Measurements from ENCODE around the gene SLC22A1.

The SLC22A1 gene

DNA sequence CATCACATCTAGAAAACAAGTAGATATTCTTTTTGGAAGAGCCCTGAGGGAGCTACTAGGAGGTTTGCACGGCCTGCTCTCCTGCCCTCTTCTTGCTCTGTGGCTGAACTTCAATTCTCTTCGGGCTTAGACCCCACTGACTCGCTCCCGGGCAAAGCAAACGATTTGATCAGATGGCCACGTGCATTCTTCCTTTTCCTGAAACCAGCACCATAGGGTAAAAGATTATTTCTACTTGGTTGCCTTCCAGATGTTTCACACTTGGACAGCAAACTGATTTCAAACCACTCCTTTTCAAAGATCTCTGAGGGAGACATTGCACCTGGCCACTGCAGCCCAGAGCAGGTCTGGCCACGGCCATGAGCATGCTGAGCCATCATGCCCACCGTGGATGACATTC, at the start of gene SLC22A1:
Gene SLC22A1 (plus strand): TSS at position 258 of the 400 bp plus-strand sequence. CDS start 121 bp downstream, at position 379.
- Histone ChIP-seq H3K36me3 (ENCODE audit: insufficient read depth, low read length) (no peaks in the 10 kb centered on the region), H3K27ac (no peak within 1 kb of the TSS), H3K9ac (ENCODE audit: insufficient read length) (no peak within 1 kb of the TSS), H3K4me3 (no peak within 1 kb of the TSS), H3K9me3 (ENCODE audit: low read depth, low read length) (no peaks in the 10 kb centered on the region)
- no peak for TF ChIP-seq EZH2 (IDR thresholded peaks at IDR 0.05)
- no peak for TF ChIP-seq FOXP2 (optimal IDR thresholded peaks at IDR 0.05; ENCODE audit: control extremely low read depth, extremely low read length, insufficient read depth)
- TF ChIP-seq POLR2AphosphoS5 (IDR thresholded peaks at IDR 0.05; ENCODE audit: borderline replicate concordance, low read depth, low read length) = no peak
- DNase-seq (ENCODE audit: low read depth, low spot score) = no peak

DNA sequence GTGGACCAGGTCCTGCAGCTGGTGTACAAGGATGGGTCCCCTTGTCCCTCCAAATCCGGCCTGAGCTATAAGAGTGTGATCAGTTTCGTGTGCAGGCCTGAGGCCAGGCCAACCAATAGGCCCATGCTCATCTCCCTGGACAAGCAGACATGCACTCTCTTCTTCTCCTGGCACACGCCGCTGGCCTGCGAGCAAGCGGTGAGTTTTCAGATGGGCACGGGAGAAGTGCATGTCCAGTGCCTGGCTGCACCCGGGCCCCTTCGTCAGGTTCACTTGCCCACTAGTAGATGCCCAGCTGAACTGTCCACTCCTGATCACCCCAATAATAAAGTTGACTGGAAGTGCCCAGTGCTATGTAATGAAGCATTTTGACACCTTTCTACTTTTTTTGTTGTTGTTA, 48.3 kb upstream of the SLC22A1 start:
- no peak overlapping the region for H3K4me3 ChIP-seq
- no peak for DNase-seq (ENCODE audit: low read depth, low spot score)
- no peaks in the 10 kb centered on the region for H3K9me3 ChIP-seq (ENCODE audit: low read depth, low read length)
- no peak overlapping the region for H3K9ac ChIP-seq (ENCODE audit: insufficient read length)
- no peak overlapping the region for H3K27ac ChIP-seq
- TF ChIP-seq FOXP2 (optimal IDR thresholded peaks at IDR 0.05; ENCODE audit: control extremely low read depth, extremely low read length, insufficient read depth) (no peak), EZH2 (IDR thresholded peaks at IDR 0.05) (no peak), POLR2AphosphoS5 (IDR thresholded peaks at IDR 0.05; ENCODE audit: borderline replicate concordance, low read depth, low read length) (no peak)
- peaks cover 46% of the 10 kb centered on the region for H3K36me3 ChIP-seq (ENCODE audit: insufficient read depth, low read length)

DNA sequence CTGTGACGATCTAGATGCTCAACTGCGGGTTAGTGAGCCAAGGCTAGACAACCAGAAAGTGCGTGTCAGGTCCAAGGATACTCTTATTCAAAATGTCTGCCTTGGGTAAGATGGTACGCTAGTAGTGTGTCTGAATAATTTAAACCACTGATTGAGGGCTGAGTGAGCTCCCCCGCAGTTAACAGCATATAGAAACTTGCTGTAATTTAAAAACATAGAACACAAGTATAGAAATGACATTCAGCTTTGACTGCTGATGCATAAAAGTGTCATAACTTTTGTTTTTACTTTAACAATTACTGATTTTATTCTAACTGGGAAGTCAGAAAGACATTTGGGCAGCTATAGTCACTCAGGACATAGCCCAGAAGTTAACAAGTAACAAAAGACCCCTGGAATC, 45.6 kb upstream of the SLC22A1 start:
- H3K9ac ChIP-seq (ENCODE audit: insufficient read length) = no peak overlapping the region
- H3K4me3 ChIP-seq = no peak overlapping the region
- H3K9me3 ChIP-seq (ENCODE audit: low read depth, low read length) = no peaks in the 10 kb centered on the region
- TF ChIP-seq POLR2AphosphoS5 (IDR thresholded peaks at IDR 0.05; ENCODE audit: borderline replicate concordance, low read depth, low read length) (no peak), EZH2 (IDR thresholded peaks at IDR 0.05) (no peak), FOXP2 (optimal IDR thresholded peaks at IDR 0.05; ENCODE audit: control extremely low read depth, extremely low read length, insufficient read depth) (no peak)
- DNase-seq (ENCODE audit: low read depth, low spot score) = no peak
- H3K27ac ChIP-seq = no peak overlapping the region
- H3K36me3 ChIP-seq (ENCODE audit: insufficient read depth, low read length) = peaks cover 49% of the 10 kb centered on the region

DNA sequence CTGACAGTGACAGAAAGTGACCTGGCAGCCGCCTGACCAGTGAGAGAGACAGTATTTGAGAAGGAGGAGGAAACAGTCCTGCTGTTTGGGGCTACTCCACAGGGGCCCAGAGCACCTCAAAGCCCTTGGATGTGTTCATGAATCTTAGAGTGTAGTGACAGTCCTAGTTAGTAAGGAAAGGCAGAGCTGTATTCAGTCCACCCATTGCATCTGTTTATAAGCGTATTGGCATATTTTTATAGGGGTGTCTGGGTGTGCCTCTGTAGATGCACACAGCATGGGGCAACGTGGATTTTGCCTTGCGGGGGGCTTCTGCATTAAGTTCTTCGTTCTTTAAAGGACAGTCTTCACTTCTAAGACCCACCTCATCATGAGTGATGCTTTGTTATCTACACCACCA, 44.6 kb upstream of the SLC22A1 start:
- no peak overlapping the region for H3K4me3 ChIP-seq
- no peaks in the 10 kb centered on the region for H3K9me3 ChIP-seq (ENCODE audit: low read depth, low read length)
- TF ChIP-seq POLR2AphosphoS5 (IDR thresholded peaks at IDR 0.05; ENCODE audit: borderline replicate concordance, low read depth, low read length) (no peak), EZH2 (IDR thresholded peaks at IDR 0.05) (no peak), FOXP2 (optimal IDR thresholded peaks at IDR 0.05; ENCODE audit: control extremely low read depth, extremely low read length, insufficient read depth) (no peak)
- H3K9ac ChIP-seq (ENCODE audit: insufficient read length) = no peak overlapping the region
- peaks cover 46% of the 10 kb centered on the region for H3K36me3 ChIP-seq (ENCODE audit: insufficient read depth, low read length)
- DNase-seq (ENCODE audit: low read depth, low spot score) = no peak
- H3K27ac ChIP-seq = no peak overlapping the region

DNA sequence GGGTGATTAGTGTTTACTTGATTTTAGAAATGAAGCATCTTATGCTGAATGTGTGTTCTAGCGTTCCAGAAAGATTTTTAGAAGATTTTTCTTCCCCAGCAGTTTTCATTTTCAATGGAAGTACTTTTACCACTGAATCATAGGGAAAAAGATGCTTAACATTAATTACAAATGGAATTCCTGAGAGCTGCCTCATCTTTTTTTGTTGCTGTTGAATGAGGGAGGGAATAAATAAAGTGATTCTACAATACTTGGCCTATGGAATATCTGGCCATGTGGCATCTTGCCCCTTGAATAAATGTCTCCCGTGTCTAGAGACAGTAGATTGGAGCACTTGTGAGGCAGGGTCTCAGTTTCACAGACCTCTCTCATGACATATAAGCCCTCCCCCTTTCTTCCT, 44.1 kb upstream of the SLC22A1 start:
- no peak for TF ChIP-seq POLR2AphosphoS5 (IDR thresholded peaks at IDR 0.05; ENCODE audit: borderline replicate concordance, low read depth, low read length)
- no peak for TF ChIP-seq EZH2 (IDR thresholded peaks at IDR 0.05)
- TF ChIP-seq FOXP2 (optimal IDR thresholded peaks at IDR 0.05; ENCODE audit: control extremely low read depth, extremely low read length, insufficient read depth) = no peak
- DNase-seq (ENCODE audit: low read depth, low spot score) = no peak
- Histone ChIP-seq H3K9me3 (ENCODE audit: low read depth, low read length) (no peaks in the 10 kb centered on the region), H3K4me3 (no peak overlapping the region), H3K36me3 (ENCODE audit: insufficient read depth, low read length) (peaks cover 42% of the 10 kb centered on the region), H3K27ac (no peak overlapping the region), H3K9ac (ENCODE audit: insufficient read length) (no peak overlapping the region)

DNA sequence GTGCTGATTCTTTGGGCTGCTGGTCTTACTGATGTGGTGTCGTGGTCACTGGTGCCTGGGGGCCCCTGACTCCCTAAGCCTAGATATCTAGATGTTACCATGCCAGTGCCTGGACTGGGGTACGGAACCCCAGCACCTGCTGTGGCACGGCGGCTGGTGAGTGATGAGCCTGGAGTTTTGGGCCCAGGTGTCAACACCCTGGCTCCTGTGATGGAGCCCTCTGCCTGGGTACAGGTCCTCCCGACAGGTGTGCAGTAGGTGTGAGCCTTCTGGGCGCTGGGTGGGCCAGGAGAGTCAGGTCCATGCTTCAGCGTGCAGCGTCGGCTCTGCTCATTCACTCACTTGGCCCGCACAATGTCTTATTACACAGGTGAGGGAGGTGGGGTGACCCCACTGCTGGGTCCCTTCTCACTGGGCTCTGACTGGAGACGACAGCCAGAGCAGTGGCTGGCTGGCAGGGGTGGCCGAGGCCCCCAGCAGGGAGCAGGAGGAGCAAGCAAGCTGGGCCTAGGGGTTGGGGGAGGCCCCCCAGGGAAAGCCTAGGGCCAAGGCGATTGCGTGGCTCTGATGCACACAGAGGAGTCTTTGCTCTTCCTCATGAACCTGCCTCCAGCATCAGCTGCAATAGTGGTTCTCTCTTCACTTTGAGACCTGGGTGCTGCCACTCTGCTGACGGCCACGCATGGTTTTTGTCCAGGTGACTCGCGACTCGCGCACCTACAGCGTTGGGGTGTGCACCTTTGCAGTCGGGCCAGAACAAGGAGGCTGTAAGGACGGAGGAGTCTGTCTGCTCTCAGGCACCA, 42.5 kb upstream of the SLC22A1 start:
- DNase-seq (ENCODE audit: low read depth, low spot score) = no peak
- Histone ChIP-seq H3K4me3 (no peak overlapping the region), H3K36me3 (ENCODE audit: insufficient read depth, low read length) (peaks cover 36% of the 10 kb centered on the region), H3K9me3 (ENCODE audit: low read depth, low read length) (no peaks in the 10 kb centered on the region), H3K9ac (ENCODE audit: insufficient read length) (no peak overlapping the region), H3K27ac (no peak overlapping the region)
- TF ChIP-seq EZH2 (IDR thresholded peaks at IDR 0.05) (no peak), FOXP2 (optimal IDR thresholded peaks at IDR 0.05; ENCODE audit: control extremely low read depth, extremely low read length, insufficient read depth) (no peak), POLR2AphosphoS5 (IDR thresholded peaks at IDR 0.05; ENCODE audit: borderline replicate concordance, low read depth, low read length) (no peak)

DNA sequence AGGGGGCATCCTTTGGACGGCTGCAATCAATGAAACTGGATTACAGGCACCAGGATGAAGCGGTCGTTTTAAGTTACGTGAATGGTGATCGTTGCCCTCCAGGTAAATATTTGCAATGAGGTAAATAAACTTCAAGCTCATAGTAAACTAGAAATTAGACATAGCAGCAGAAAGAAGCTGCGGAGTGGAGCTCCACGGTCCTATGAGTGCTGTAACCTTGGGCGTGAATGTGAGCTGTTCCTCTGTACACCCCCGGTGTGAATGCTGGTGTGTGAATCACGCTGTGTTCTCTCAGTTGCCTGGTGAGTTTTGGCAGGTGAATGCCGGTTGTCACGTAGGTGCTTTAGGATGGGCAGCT, 42.0 kb upstream of the SLC22A1 start:
- TF ChIP-seq EZH2 (IDR thresholded peaks at IDR 0.05) = no peak
- TF ChIP-seq FOXP2 (optimal IDR thresholded peaks at IDR 0.05; ENCODE audit: control extremely low read depth, extremely low read length, insufficient read depth) = no peak
- no peak for TF ChIP-seq POLR2AphosphoS5 (IDR thresholded peaks at IDR 0.05; ENCODE audit: borderline replicate concordance, low read depth, low read length)
- H3K9me3 ChIP-seq (ENCODE audit: low read depth, low read length) = no peaks in the 10 kb centered on the region
- no peak overlapping the region for H3K4me3 ChIP-seq
- no peak overlapping the region for H3K27ac ChIP-seq
- no peak overlapping the region for H3K9ac ChIP-seq (ENCODE audit: insufficient read length)
- no peak for DNase-seq (ENCODE audit: low read depth, low spot score)
- H3K36me3 ChIP-seq (ENCODE audit: insufficient read depth, low read length) = peaks cover 35% of the 10 kb centered on the region; the same call in 1 of the 2 replicates

DNA sequence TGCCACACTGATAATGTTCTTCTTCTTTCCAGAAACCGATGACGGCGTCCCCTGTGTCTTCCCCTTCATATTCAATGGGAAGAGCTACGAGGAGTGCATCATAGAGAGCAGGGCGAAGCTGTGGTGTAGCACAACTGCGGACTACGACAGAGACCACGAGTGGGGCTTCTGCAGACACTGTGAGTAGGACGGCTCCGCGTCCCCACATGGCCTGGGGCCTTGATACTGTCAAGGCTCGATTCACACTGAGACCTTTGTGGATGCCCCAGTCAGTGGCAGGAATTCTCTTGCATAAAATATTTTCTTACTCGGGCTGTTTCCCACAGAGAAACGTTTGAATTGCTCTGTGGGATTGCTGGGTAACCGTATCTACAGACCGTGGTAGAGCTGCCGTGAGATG, 41.5 kb upstream of the SLC22A1 start:
- Histone ChIP-seq H3K36me3 (ENCODE audit: insufficient read depth, low read length) (peaks cover 39% of the 10 kb centered on the region; the same call in 1 of the 2 replicates), H3K9ac (ENCODE audit: insufficient read length) (no peak overlapping the region), H3K4me3 (no peak overlapping the region), H3K9me3 (ENCODE audit: low read depth, low read length) (no peaks in the 10 kb centered on the region), H3K27ac (no peak overlapping the region)
- TF ChIP-seq EZH2 (IDR thresholded peaks at IDR 0.05) = no peak
- DNase-seq (ENCODE audit: low read depth, low spot score) = no peak

DNA sequence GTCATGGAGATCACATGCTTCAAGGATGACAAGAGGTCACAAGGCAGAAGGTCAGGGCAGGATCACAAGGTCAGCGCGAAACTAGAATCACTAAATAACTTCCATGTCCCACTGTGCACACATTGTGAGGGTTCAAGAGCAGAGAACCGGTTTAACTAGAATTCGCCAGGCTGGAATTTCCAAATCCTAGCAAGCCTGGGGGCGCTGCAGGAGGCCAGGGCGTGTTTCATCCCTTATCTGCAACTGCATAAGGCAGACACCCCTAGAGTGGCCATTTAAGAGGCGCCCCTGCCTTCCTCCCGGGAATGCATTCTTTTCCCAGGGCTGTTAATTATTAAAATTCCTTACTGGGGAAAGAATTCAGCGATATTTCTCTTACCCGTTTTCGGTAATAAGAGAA, 40.2 kb upstream of the SLC22A1 start:
- Histone ChIP-seq H3K9ac (ENCODE audit: insufficient read length) (no peak overlapping the region), H3K9me3 (ENCODE audit: low read depth, low read length) (no peaks in the 10 kb centered on the region), H3K27ac (no peak overlapping the region), H3K36me3 (ENCODE audit: insufficient read depth, low read length) (peaks cover 40% of the 10 kb centered on the region; the same call in 1 of the 2 replicates), H3K4me3 (no peak overlapping the region)
- DNase-seq (ENCODE audit: low read depth, low spot score) = no peak
- TF ChIP-seq POLR2AphosphoS5 (IDR thresholded peaks at IDR 0.05; ENCODE audit: borderline replicate concordance, low read depth, low read length) (no peak), EZH2 (IDR thresholded peaks at IDR 0.05) (no peak), FOXP2 (optimal IDR thresholded peaks at IDR 0.05; ENCODE audit: control extremely low read depth, extremely low read length, insufficient read depth) (no peak)

Measured in SK-N-MC (cell line).